Thymus (tissue), 11 donors: ENCODE measurements around the gene ASRGL1. TPM values are rescaled to one million over a fixed set of nuclear protein-coding genes. Genes with fewer than 3 reads are reported as not detected.

Source experiments
- DNase-seq, 9 donors: peaks; one replicate each; pipeline ENCODE4 v3.0.0-alpha.2; 2013; ENCODE audit warnings: low spot score in 9 of 9, low read depth in 6 of 9, missing footprints in 1 of 9
- H3K27ac ChIP-seq, 2 donors: one replicate each; pipeline ENCODE4 v1.5.1; 2013; ENCODE audit warnings: control low read depth in 1 of 2, low read depth in 1 of 2, low read length in 1 of 2, mild to moderate bottlenecking in 1 of 2, moderate library complexity in 1 of 2
- H3K27me3 ChIP-seq, 2 donors: one replicate each; pipeline ENCODE4 v1.5.1; 2013; ENCODE audit warnings: low read length in 1 of 2; ENCODE audit not compliant: control insufficient read depth in 2 of 2, insufficient read depth in 1 of 2
- H3K36me3 ChIP-seq, 2 donors: one replicate each; pipeline ENCODE4 v1.5.1; 2013; ENCODE audit warnings: low read length in 1 of 2, mild to moderate bottlenecking in 1 of 2, moderate library complexity in 1 of 2; ENCODE audit not compliant: control insufficient read depth in 2 of 2, insufficient read depth in 2 of 2
- H3K4me1 ChIP-seq, 2 donors: one replicate each; pipeline ENCODE4 v1.5.1; 2013; ENCODE audit warnings: low read length in 2 of 2; ENCODE audit not compliant: control insufficient read depth in 2 of 2, insufficient read depth in 2 of 2
- H3K4me3 ChIP-seq, 2 donors: one replicate each; pipeline ENCODE4 v1.5.1; 2013; ENCODE audit warnings: low read length in 2 of 2, control low read depth in 1 of 2, mild to moderate bottlenecking in 1 of 2
- H3K9me3 ChIP-seq, 2 donors: one replicate each; pipeline ENCODE4 v1.5.1; 2013; ENCODE audit warnings: low read length in 1 of 2, mild to moderate bottlenecking in 1 of 2; ENCODE audit not compliant: control insufficient read depth in 2 of 2, insufficient read depth in 1 of 2
- WGBS: extraction: QIAGEN DNeasy Blood & Tissue Kit; methylation state at CpG from one replicate; pipeline ENCODE4 v1.1.7; 2013; 5-methylcytosine and 5-hydroxymethylcytosine counted together
- polyA plus RNA-seq: library from polyadenylated mRNA; stranded (reverse); fragments of 200-250 nt; gene quantifications from one replicate; pipeline ENCODE4 v1.2.3, GENCODE V29; 2013
- total RNA-seq: library from RNA; stranded (reverse); fragments of 120-200 nt; gene quantifications from one replicate; pipeline ENCODE4 v1.2.4, GENCODE V29; 2013
- donor health status: healthy.

The ASRGL1 gene
- total and polyA plus RNA-seq, 2 donors: 6.0 to 12.3 TPM

DNA sequence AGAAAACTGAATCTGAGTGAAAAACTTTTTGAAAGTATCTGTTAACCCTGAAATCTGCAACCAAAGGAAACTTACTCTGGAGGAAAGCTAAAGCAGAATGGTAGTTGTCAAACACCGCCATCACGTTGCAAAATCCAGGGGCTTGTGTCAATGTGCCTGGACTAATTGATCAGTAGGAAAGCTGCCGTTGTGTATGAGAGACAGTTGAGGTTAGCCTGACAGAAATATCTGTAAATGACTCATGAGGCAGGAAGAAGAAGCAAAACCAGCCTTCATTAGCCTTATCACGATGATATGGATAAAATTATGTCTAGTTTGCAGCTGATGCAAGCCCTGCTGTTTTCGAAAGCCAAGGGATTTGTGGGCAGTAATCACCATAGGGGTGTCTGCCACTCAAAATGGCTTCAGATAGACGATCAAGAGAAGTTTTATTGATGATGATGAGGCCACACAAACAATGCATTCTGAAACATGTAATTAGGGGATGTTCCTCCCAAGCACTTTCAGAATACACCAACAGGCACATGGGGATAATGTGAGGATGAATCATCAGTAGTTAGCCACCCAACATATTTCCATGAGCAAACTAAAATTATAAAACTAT is 90.5 kb downstream of the ASRGL1 start:
- Histone ChIP-seq H3K4me1 (peaks cover 0 to 11% of the 10 kb centered on the region in 2 donors), H3K27me3 (peaks cover 0 to 9% of the 10 kb centered on the region in 2 donors)
- WGBS: 81% methylated on average over 6 of the region's 6 CpGs

DNA sequence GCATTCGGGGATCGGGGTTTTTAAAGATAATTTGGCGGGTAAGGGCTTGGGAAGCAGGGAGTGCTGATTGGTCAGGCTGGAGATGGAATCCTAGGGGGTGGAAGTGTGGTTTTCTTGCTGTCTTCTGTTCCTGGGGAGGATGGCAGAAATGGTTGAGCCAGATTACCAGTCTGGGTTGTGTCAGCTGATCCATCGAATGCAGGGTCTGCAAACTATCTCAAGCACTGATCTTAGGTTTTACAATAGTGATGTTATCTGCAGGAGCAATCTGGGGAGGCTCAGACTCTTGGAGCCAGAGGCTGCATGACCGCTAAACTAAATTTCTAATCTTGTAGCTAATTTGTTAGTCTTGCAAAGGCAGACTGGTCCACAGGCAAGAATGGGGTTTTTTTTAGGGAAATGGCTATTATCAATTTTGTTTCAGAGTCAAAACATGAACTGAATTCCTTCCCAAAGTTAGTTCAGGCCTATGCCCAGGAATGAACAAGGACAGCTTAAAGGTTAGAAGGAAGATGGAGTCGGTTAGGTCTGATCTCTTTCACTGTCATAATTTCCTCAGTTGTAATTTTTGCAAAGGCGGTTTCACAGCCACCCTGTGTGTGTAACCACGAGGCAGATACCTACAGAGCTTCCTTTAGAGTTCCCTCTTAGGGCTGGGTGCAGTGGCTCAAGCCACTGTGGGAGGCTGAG is 91.8 kb downstream of the ASRGL1 start:
- Histone ChIP-seq H3K4me1 (peaks cover 10 to 23% of the 10 kb centered on the region in 2 donors), H3K27ac (no peak overlapping the region), H3K4me3 (no peak overlapping the region), H3K9me3 (no peaks in the 10 kb centered on the region), H3K27me3 (peaks cover 0 to 6% of the 10 kb centered on the region in 2 donors), H3K36me3 (no peaks in the 10 kb centered on the region)
- WGBS: 85% methylated on average over 8 of the region's 8 CpGs
- DNase-seq: no peak

More for the DNA sequence above, 90.5 kb downstream of the ASRGL1 start:
- no peaks in the 10 kb centered on the region for H3K9me3 ChIP-seq
- H3K27ac ChIP-seq: no peak overlapping the region
- H3K36me3 ChIP-seq: no peaks in the 10 kb centered on the region
- no peak overlapping the region for H3K4me3 ChIP-seq
- no peak for DNase-seq

DNA sequence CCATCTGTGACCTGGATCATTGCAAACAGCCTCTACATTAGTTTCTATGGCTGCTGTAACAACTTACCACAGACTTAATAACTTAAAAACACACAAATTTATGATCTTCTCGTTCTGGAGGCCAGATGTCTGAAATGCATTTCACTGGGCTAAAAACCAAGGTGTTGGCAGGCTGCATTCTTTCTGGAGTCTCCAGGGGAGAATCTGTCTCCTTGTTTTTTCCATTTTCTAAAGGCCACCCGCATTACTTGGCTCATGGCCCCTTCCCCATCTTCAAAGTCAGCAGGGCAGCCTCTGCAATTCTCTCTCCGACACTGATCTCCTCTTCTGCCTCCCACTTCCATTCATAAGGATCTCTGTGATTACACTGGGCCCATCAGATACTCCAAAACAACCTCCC is 93.2 kb downstream of the ASRGL1 start:
- H3K4me1 ChIP-seq: peaks cover 13 to 24% of the 10 kb centered on the region in 2 donors
- no peaks in the 10 kb centered on the region for H3K36me3 ChIP-seq
- WGBS: 96% methylated on average over 3 of the region's 3 CpGs
- H3K9me3 ChIP-seq: no peaks in the 10 kb centered on the region
- no peak overlapping the region for H3K4me3 ChIP-seq
- DNase-seq: no peak
- H3K27ac ChIP-seq: no peak overlapping the region
- H3K27me3 ChIP-seq: no peaks in the 10 kb centered on the region

DNA sequence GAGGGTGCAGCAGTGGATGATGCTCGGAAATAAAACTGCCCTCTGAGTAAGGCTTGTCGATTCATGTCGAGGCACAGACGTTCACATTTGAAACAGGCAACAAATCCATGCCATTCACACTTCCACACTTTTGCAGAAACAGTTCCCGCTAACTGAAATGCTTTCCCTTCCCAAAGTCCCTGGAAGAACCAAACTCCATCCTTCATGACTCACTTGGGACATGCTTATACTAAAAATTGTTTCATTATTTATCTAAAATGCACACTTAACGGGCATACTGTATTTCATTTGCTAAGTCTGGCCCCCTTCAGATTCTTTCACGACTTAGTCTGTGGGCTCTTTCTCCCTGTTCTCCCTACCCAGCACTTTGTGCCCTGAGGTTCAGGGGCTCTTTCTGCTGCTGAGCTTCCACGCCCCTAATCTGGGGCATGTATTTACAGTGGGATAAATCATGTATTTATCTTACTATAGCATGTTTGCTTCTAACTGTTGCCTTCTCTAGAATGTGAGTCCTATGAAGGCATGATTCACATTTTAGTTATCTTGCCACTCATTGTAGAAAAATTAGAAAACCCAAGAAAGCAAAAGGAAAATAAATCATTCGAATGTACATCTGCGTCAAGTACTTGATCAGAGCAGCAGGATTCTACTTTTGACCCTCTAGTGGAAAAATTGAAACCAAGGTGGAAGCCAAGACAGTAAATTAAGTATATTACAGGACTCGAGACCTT is 94.1 kb downstream of the ASRGL1 start:
- WGBS: 90% methylated on average over 11 of the region's 11 CpGs
- DNase-seq: no peak
- Histone ChIP-seq H3K27ac (no peak overlapping the region), H3K9me3 (no peaks in the 10 kb centered on the region), H3K4me1 (peaks cover 13 to 26% of the 10 kb centered on the region in 2 donors), H3K36me3 (no peaks in the 10 kb centered on the region), H3K4me3 (no peak overlapping the region), H3K27me3 (no peaks in the 10 kb centered on the region)

DNA sequence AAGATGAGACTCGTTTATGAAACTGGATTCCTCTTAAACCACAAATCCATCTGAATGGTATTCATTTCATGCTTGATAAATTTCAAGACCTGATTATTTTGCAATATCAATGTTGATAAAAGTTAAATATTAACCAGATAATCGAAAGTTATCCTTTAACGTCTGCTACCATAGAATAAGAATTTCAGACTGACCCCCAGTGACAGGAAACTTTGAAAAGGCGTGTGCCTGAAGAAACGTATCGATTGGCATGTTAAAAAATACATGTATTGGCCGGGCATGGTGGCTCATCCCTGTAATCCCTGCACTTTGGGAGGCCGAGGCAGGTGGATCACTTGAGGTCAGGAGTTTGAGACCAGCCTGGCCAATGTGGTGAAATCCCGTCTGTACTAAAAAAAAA is 95.4 kb downstream of the ASRGL1 start:
- Histone ChIP-seq H3K27ac (no peak overlapping the region), H3K4me1 (peaks cover 13 to 22% of the 10 kb centered on the region in 2 donors), H3K27me3 (no peaks in the 10 kb centered on the region), H3K9me3 (no peaks in the 10 kb centered on the region), H3K36me3 (no peaks in the 10 kb centered on the region), H3K4me3 (no peak overlapping the region)
- WGBS: 82% methylated on average over 9 of the region's 9 CpGs
- DNase-seq: no peak

DNA sequence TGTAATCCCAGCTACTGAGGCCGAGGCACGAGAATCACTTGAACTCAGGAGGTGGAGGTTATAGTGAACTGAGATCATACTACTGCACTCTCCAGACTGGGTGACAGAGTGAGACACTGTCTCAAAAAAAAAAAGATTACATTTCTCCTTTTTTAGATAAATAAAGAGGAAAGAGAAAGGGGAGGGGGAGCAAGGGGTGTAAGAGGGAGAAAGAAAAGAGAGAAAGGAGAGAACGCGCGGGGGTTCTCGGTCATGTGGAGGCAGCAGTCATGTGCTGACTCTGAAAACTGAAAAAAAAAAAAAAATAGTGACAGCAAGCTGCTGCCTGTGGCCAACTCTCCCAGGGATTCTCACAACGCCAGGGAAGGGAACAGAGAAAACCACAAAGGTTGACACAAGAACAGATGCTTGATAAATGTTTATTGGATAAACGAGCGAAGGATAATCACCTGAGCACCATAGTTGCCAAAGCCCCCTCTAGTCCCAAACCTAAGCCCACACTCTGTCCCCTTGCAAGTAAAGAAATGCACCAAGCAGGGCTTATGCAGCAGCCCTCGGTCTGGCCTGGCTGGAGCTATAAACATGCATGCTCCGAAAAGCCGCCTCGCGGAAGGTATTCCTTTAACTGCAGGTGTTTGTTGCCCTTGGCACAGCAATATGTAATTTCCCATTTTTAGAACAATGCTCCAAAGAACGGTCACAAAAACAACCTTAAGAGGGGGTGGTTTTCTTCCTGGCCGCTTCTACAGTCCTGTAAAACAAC is 96.1 kb downstream of the ASRGL1 start:
- peaks cover 13 to 20% of the 10 kb centered on the region in 2 donors for H3K4me1 ChIP-seq
- no peaks in the 10 kb centered on the region for H3K27me3 ChIP-seq
- H3K4me3 ChIP-seq: no peak overlapping the region
- peak overlapping the region in 1 of 2 donors; percentile 60 for H3K27ac ChIP-seq
- no peak for DNase-seq
- no peaks in the 10 kb centered on the region for H3K36me3 ChIP-seq
- H3K9me3 ChIP-seq: no peaks in the 10 kb centered on the region
- 28% methylated on average over 16 of the region's 16 CpGs for WGBS

DNA sequence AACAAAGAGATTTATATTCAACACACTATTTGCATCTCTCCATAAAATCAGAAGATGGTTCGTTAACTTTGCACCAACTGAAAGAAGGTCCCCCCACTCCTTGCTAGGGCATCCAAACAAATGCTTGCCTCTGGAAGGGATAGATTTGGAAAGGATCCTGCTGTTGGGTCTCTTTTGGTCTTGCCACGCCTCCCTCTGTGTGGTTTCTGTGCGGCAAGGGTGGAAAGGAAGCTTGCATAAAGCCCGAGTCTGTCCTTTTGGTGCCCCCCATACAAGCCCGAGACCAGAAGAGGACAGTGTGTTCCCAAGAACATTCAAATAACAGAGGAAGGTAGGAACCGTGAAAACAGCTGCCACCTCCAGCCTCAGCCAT is 96.6 kb downstream of the ASRGL1 start:
- H3K27ac ChIP-seq: peak overlapping the region in 1 of 2 donors; percentile 31
- WGBS: 16% methylated on average over 6 of the region's 6 CpGs
- H3K9me3 ChIP-seq: no peaks in the 10 kb centered on the region
- H3K4me3 ChIP-seq: no peak overlapping the region
- no peaks in the 10 kb centered on the region for H3K27me3 ChIP-seq
- no peak for DNase-seq
- peaks cover 13 to 20% of the 10 kb centered on the region in 2 donors for H3K4me1 ChIP-seq
- no peaks in the 10 kb centered on the region for H3K36me3 ChIP-seq

DNA sequence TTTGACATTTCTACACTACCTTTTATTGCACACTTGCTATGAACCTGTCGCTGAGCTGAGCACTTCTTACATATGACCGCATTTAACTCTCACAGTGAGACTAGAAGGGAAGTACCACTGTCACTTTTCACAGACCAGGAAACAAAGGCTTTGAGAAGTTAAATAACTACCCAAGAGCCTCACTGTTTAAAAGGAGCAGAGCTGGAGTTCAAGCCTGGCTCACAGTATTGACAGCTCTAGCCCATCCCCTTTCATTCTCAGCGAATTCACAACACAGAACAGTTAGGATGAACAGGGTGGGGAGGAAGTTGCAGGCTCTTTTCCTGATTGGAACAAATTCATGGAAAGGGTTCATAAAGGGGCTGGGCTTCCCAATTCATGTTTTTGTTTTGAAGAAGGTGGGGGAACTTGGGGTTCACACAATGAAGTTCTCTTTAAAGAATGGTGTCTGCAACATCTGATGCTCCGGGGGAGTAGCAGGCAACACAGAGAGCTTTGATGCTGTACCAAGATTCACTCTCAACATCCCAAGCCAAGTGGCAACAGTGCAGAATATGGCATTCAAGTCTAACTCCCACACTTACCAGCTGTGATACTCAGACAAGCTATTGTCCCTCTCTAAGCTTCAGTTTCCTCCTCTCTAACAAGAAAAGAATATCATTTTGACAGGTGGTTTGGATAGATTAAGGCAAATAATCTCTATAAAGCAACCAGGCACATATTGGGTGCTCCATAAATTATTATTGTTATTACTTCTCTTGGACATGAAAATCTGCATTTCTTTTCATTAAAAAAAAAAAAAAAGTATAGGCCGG is 98.8 kb downstream of the ASRGL1 start:
- Histone ChIP-seq H3K27me3 (no peaks in the 10 kb centered on the region), H3K4me3 (no peak overlapping the region), H3K9me3 (no peaks in the 10 kb centered on the region), H3K4me1 (peaks cover 13 to 20% of the 10 kb centered on the region in 2 donors), H3K27ac (peak overlapping the region in 1 of 2 donors; percentile 50), H3K36me3 (no peaks in the 10 kb centered on the region)
- WGBS: 47% methylated on average over 5 of the region's 5 CpGs
- peak in 2 of 9 donors; percentile 6 to 43 for DNase-seq
